SIG-M5 (cell line): Measurements from ENCODE around the gene PDXDC1.
"Not testable (repeated sequence)": the region's sequence is repeated elsewhere in the genome, so short reads cannot be mapped to it uniquely, and the experiment has no call there.

Source experiments
- DNase-seq: peaks from one replicate; lab custom pipeline; 2025; lab: John Stamatoyannopoulos, UW

The PDXDC1 gene

DNA sequence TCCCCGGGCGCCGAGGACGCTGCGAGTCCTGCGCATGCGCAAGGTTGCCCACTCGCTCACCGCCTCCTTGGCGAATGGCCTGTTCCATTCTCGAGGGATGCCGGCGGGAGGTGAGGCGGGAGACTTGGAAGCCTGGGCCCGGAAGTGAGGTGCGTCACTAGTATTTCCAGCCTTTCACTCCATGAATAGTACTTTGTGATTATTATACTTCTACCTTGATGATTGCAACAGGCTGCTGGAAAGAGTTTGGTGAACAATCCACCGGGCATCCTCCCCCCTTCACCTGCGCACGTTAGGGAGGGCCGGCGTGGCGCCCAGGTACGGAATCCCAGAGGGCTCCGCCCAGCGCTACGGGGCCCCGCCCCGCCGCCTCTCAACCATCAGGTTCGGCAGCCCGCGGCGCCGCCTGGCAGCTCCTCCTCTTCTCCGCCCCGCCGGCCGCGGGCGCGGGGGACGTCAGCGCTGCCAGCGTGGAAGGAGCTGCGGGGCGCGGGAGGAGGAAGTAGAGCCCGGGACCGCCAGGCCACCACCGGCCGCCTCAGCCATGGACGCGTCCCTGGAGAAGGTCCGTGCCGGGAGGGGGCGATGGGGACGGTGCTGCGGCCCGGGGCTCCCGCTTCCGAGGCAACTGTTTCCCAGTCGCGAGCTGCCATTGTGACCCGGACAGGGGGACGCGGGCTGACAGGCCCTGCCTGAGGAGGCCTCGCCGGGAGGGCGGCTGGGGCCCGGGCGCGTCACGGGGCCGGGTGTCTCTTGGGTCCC, at the start of gene PDXDC1:
Gene PDXDC1, plus strand, starts transcription at position 371 of the 762 bp plus-strand sequence. Its CDS starts 174 bp downstream, at position 545.
- DNase-seq: peak; percentile 44

- DNase-seq: not testable (repeated sequence)
Observed at GRCh38 chr16:14928064-14928714, 46.6 kb upstream of the PDXDC1 start.

GRCh38 chr16:14929176-14929575, 45.6 kb upstream of the PDXDC1 start:
- DNase-seq: not testable (repeated sequence)

DNA sequence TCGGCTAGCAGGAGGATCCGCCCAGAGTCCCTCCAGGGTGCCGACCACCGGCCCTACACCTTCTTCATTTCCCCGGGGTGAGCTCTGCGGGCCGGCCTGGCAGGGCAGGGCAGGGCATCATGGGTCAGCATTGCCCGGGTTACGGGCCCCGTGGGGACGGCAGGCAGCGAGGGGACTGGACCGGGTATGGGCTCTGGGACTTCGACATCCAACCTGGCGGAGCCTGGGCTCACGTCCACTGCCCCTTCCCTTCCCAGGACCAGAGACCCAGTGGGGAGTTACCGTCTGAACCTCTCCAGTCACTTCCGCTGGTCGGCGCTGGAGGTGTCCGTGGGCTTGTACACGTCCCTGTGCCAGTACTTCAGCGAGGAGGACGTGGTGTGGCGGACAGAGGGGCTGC, 44.6 kb upstream of the PDXDC1 start:
- DNase-seq: not testable (repeated sequence)

DNA sequence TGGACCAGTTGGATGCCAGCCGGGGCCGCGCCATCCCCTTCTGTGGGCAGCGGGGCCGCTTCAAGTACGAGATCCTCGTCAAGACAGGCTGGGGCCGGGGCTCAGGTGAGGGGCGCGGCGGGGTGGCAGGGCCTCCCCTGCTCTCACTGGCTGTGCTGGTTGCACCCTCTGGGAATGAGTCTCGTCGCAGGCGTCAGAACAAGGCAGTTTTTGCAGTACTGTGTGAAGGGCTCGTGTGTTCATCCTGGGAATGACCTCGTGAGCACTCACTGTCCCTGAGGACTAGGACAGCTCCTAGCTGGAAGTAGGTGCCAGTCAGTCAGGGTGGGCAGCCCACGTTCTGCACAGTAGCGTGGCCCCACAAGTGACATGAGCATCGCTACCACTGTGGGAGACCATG, 43.9 kb upstream of the PDXDC1 start:
- DNase-seq: not testable (repeated sequence)

GRCh38 chr16:14932581-14933375, 42.0 kb upstream of the PDXDC1 start:
- DNase-seq: not testable (repeated sequence)

- not testable (repeated sequence) for DNase-seq
Observed at GRCh38 chr16:14937143-14937542, 37.7 kb upstream of the PDXDC1 start, which contains the start of gene NPIPA1. TSS of gene NPIPA1 (plus strand) at chr16:14937443. CDS start at chr16:14937443, 0 bp downstream.

DNA sequence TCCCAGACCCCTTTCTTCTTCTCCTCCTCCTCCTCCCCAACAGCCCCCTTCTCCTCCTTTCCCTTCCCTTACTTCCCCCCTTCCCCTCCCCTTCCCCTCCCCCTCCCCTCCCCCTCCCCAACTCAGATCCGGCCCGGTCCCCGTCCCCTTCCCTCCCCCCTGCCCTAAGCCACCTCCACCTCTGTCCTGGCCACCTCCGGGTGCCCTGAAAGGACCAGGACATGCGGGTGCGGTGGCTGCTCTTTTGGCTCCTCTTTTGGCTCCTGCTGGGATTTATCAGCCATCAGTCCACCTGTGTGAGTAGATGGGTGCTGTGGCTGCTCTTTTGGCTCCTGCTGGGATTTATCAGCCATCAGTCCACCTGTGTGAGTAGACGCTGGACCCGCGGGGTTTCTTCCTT, 36.8 kb upstream of the PDXDC1 start:
- DNase-seq: not testable (repeated sequence)

GRCh38 chr16:14942686-14943085, 32.1 kb upstream of the PDXDC1 start:
- DNase-seq: not testable (repeated sequence)

- no peak for DNase-seq
Observed at GRCh38 chr16:14955546-14956231, 19.1 kb upstream of the PDXDC1 start.

DNA sequence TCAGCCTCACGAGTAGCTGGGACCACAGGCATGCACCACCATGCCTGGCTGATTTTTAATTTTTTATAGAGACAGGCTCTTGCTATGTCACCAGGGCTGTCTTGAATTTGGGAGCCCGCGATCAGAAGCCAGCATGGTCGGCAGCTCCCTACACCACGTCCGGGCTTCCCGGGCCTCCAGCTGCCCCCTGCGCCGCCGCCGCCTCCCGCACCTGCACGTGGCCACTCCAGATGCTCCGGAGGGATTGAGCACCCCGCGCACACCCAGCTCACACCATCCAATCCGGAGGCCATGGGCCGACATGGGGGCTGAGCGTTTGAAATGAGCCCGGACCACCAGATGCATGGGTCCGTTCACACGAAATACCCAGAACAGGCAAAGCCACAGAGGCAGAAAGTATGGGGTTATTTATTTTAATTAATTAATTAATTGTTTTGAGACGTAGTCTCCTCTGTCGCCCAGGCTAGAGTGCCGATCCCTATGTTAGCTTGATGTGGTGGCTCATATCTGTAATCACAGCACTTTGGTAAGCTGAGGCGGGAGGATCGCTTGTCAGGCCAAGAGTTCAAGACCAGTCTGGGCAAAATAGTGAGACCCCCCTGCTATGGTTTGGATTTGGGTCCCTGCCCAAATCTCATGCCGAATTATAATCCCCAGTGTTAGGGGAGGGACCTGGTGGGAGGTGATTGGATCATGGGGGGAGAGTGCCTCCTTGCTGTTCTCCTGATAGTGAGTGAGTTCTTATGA, 17.1 kb upstream of the PDXDC1 start:
- no peak for DNase-seq

DNA sequence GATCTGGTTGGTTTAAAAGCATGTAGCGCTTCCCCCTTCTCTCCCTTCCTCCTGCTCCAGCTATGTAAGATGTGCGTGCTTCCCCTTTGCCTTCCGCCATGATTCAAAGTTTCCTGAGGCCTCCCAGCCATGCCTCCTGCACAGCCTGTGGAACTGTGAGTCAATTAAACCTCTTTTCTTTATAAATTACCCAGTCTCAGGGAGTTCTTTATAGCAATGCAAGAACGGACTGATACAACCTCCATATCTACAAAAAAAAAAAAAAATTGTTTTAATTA, 16.6 kb upstream of the PDXDC1 start:
- no peak for DNase-seq

- DNase-seq: no peak
Observed at GRCh38 chr16:14958970-14959369, 15.9 kb upstream of the PDXDC1 start.

- DNase-seq: no peak
Observed at GRCh38 chr16:14961405-14962186, 13.2 kb upstream of the PDXDC1 start.

DNA sequence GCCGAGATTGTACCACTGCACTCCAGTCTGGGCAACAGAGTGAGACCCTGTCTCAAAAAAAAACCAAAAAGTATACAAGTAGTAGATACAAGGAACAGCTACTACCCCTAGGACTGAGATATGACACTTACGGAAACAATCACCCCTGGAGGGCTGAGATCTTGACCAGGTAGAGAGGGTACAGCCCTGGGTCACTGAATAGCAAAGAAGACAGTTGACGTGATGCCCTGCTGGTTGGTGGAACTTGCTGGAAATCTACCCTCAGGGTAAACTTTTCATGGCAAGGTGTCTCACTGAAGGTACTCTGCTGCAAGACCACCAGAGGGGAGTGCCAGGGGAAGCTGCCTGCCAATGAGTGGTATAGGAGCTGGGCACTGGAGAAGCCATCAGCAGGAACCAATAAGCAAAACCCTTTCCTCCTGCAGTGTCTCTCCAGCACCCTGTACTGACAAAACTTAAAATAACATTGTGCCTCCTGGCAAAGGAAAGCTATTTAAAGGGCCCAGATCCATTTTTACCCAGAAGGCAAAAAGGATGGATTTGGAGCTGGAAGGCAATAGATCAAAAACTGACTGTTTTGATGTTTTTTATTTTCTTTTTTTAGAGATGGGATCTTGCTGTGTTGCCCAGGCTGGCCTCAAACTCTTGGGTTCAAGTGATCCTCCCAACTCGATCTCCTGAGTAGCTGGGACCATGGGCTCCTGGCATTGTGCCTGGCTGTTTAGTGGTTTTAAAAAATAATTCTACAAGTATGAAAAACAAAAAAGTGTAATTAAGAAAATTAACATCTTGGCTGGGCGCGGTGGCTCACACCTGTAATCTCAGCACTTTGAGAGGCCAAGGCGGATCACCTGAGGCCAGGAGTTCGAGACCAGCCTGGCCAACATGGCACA, 11.3 kb upstream of the PDXDC1 start:
- no peak for DNase-seq

DNA sequence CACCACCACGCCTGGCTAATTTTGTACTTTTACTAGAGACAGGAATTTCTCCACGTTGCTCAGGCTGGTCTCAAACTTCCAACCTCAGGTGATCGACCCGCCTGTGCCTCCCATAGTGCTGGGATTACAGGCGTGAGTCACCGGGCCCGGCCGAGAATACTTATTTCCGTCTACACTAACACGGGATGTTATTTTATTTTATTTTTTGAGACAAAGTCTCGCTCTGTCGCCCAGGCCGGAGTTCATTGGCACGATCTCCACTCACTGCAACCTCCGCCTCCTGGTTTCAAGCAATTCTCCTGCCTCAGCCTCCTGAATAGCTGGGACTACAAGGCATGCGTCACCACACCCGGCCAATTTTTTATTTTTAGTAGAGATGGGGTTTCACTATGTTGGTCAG, 9.5 kb upstream of the PDXDC1 start:
- DNase-seq: no peak

DNA sequence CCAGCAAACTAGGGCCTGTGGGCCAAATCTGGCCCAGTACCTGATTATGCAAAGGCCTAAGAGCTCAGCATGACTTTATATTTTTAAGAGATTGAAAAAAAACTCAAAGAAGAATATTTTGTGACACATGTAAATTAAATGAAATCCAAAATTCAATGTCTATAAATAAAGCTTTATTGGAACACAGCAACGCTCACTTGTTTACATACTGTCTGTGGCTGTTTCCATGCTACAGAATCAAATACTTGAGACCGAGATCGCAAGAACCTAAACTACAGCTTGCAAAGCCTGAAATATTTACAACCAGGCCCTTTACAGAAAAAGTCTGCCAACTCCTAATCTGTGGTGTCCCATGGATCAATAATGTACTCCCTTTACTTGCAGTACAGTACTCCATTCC, 5.0 kb upstream of the PDXDC1 start:
- not testable (repeated sequence) for DNase-seq

DNA sequence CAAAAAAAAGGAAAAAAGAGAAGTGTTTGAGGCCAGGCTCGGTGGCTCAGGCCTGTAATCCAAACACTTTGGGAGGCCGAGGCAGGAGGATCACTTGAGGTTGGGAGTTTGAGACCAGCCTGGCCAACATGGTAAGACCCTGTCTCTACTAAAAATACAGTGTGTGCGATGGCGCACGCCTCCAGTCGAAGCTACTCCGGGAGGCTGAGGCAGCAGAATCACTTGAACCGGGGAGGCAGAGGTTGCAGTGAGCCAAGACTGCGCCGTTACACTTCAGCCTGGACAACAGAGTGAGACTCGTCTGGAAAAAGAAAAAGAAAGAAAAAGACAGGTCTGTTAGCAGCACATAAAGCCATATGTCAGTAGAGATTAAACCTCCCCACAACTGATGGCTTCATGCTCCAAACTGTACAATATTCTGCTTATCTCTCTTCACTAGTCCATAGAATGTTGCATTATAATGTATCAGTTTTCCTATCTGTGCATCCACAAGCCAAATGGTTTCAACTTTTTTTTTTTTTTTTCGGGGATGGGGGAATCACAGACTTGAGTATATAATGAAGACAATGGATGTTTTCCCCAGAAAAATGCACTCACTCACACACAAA, 3.1 kb upstream of the PDXDC1 start:
- DNase-seq: not testable (repeated sequence)

- not testable (repeated sequence) for DNase-seq
Observed at GRCh38 chr16:14973785-14974322, 972 bp upstream of the PDXDC1 start.
